GM21360 (cell line): ENCODE data around the gene TRIP6.
A peak's percentile ranks its signal among the peaks of the same experiment; 100 is the strongest.

ENCODE experiments used
- ATAC-seq: cut with Tn5 transposase; IDR thresholded peaks from one replicate; pipeline ENCODE4 v1.9.1; 2021; ENCODE audit warnings: mild to moderate bottlenecking, moderate library complexity; ENCODE audit not compliant: unreplicated experiment

Gene TRIP6

GRCh38 chr7:100873599-100874299 is 6.6 kb downstream of the TRIP6 start:
- no peak for ATAC-seq

DNA sequence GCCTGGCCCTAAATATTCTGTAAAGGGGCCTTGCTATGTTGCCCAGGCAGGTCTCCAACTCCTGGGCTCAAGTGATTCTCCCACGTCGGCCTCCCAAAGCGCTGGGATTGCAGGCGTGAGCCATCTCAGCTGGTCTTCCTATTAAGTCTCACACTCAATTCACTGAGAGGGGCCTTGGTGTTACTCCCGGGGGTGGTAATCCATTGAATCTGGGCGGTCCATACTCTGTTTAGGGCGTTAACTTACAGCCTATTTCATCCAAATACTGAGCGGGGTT is 7.1 kb downstream of the TRIP6 start:
- ATAC-seq, result no peak

GRCh38 chr7:100874577-100875355 is 7.6 kb downstream of the TRIP6 start, which contains the start of gene SRRT:
Gene SRRT (plus strand): TSS chr7:100875103. CDS start chr7:100875591, 488 bp downstream.
- ATAC-seq, result peak; percentile 90

- ATAC-seq, result peak; percentile 24
Measured at GRCh38 chr7:100875356-100875751, 8.2 kb downstream of the TRIP6 start.

DNA sequence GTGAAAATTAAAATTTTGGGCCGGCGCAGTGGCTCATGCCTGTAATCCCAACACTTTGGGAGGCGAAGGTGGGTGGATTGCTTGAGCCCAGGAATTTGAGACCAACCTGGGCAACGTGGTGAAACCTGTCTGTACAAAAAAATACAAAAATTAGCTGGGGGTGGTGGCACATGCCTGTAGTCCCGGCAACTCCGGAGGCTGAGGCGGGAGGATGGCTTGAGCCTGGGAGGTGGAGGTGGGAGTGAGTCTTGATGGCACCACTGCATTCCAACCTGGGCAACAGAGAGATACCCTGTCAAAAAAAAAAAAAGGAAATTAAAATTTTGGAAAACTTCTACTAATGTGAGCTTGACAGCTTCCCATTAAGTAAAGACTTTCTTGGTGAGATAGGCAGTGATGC is 10.8 kb downstream of the TRIP6 start:
- no peak for ATAC-seq

DNA sequence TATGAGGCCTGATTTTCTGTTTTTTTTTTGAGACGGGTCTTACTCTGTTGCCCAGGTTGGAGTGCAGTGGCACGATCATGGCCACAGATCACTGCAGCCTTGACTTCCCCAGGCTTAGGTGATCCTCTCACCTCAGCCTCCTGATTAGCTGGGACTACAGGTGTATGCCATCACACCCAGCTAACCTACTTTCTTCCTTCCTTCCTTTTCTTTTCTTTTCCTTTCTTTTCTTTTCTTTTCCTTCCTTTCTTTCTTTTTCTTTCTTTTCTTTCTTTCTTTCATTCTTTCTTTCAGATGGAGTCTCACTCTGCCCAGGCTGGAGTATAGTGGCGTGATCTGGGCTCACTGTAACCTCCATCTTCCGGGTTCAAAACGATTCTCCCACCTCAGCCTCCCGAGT is 11.5 kb downstream of the TRIP6 start:
- ATAC-seq, result no peak

GRCh38 chr7:100879685-100880261 is 12.6 kb downstream of the TRIP6 start:
- no peak for ATAC-seq

DNA sequence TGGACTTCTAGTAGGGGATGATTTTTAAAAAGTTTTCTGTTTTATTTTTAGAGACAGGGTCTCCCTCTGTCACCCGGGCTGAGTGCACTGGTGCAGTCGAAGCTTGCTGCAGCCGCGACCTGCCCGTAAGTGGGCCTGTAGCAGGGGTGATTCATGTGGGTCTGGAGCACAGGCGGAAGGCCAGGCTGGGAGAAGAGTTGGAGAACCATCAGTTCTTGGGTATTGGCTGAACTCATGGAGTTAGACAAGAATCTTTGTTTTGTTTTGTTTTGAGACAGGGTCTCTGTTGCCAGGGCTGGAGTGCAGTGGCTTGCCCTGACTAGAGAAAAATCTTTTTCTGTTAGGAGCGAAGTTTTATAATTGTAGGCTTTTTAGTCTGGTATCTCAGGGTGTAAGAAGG is 13.5 kb downstream of the TRIP6 start:
- no peak for ATAC-seq

GRCh38 chr7:100881136-100881535 is 13.9 kb downstream of the TRIP6 start:
- ATAC-seq, result no peak

GRCh38 chr7:100882201-100882600 is 15.0 kb downstream of the TRIP6 start:
- ATAC-seq, result no peak

DNA sequence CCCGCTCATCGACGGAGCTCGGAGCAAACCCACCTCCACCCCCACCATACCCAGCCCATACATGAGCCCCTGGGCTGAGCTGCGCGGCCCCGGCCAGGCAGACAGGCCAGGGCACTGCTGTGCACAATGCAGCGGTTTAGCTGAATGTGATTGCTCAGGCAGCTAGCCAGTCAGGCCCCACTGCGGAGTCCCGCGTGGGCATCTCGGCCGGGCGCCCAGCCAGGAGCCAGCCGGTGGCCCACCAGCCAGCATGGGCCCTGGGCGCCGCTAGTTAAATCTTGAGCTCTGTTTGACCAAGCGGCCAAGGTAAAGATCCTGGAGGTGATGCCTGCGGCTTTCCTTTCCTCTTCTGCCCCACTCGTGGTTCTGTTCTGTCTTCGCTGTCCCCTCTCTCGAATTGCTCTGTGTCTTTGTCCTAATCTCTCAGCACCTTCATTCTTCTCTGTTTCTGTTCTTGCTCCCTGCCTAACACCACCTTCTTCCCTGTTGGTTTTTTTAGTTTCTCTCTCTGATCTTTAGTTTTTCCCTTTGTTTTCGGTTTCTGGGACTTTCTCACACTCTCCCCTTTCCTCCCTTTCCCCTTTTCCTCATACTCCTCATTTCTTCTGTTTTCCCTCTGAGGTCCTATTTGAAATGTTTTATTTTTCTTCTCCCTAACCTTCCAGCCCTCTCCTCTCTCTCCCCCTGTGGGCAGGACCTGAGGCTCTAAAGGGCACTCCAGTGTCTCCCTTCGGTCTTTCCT is 15.8 kb downstream of the TRIP6 start:
- no peak for ATAC-seq

DNA sequence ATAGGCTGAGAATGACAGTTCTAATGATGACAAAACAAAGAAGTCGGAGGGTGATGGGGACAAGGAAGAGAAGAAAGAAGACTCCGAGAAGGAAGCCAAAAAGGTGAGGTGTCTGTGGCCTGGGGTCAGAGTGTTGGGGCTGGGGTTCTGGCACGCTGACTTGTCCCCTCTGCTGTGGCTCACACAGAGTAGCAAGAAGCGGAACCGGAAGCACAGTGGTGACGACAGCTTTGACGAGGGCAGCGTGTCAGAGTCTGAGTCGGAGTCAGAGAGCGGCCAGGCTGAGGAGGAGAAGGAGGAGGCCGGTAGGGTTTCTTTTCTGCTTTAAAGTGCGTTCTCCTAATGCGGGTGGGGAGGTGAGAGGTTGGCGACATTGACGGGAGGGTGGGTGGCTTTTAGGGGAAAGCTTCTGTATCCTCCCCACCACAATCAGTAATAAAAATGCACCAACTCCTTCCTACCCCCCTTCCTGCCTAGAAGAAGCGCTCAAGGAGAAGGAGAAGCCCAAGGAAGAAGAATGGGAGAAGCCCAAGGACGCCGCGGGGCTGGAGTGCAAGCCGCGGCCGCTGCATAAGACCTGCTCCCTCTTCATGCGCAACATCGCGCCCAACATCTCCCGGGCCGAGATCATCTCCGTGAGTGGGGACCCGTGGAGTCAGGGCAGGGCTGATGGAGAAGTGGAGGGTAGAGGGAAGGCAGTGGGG is 17.7 kb downstream of the TRIP6 start:
- ATAC-seq, result no peak

GRCh38 chr7:100885440-100886141 is 18.4 kb downstream of the TRIP6 start:
- ATAC-seq, result no peak

GRCh38 chr7:100886142-100886935 is 19.2 kb downstream of the TRIP6 start:
- ATAC-seq, result no peak

DNA sequence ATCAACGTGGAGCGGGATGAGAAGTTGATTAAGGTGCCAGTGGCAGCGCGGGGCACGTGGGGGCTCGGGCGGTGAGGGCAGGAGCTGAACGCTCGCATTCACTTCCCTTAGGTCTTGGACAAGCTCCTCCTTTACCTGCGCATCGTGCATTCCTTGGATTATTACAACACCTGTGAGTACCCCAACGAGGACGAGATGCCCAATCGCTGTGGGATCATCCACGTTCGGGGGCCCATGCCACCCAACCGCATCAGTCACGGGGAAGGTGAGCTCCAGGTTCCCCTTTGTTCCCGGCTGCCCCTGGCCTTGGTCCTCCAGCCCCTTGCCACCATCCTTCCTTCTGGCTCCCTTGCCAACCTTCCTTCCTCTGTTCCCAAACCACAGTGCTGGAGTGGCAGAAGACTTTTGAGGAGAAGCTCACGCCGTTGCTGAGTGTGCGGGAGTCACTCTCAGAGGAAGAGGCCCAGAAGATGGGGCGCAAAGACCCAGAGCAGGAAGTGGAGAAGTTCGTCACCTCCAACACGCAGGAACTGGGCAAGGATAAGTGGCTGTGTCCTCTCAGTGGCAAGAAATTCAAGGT is 19.8 kb downstream of the TRIP6 start:
- no peak for ATAC-seq

GRCh38 chr7:100887516-100888290 is 20.5 kb downstream of the TRIP6 start:
- ATAC-seq, result no peak

GRCh38 chr7:100888291-100888987 is 21.3 kb downstream of the TRIP6 start:
- ATAC-seq, result no peak
